ENCODE data around the gene TMIGD1.

TMIGD1 gene

GRCh38 chr17:30292286-30292858 lies 41.5 kb downstream of the TMIGD1 start:
- no peak for DNase-seq (ENCODE audit: extremely low read depth in 1 of 2, low read depth in 1 of 2)

GRCh38 chr17:30291543-30292285 lies 42.1 kb downstream of the TMIGD1 start, which contains the start of gene BLMH:
BLMH (minus strand) TSS chr17:30291944; CDS start chr17:30291819, 125 bp downstream.
- DNase-seq (ENCODE audit: extremely low read depth in 1 of 2, low read depth in 1 of 2), result peak; percentile 54 to 73

GRCh38 chr17:30290696-30291542 lies 42.9 kb downstream of the TMIGD1 start:
- no peak for DNase-seq (ENCODE audit: extremely low read depth in 1 of 2, low read depth in 1 of 2)

- DNase-seq (ENCODE audit: extremely low read depth in 1 of 2, low read depth in 1 of 2), result no peak
These were observed 43.8 kb downstream of the TMIGD1 start for GRCh38 chr17:30290077-30290476.

- no peak for DNase-seq (ENCODE audit: extremely low read depth in 1 of 2, low read depth in 1 of 2)
These were observed 54.7 kb downstream of the TMIGD1 start for GRCh38 chr17:30279156-30279555.

- no peak for DNase-seq (ENCODE audit: extremely low read depth in 1 of 2, low read depth in 1 of 2)
These were observed 55.8 kb downstream of the TMIGD1 start for GRCh38 chr17:30278032-30278431.

GRCh38 chr17:30275911-30276310 lies 57.9 kb downstream of the TMIGD1 start:
- no peak for DNase-seq (ENCODE audit: extremely low read depth in 1 of 2, low read depth in 1 of 2)

- DNase-seq (ENCODE audit: extremely low read depth in 1 of 2, low read depth in 1 of 2), result no peak
These were observed 59.0 kb downstream of the TMIGD1 start for GRCh38 chr17:30274887-30275286.

- DNase-seq (ENCODE audit: extremely low read depth in 1 of 2, low read depth in 1 of 2), result no peak
These were observed 60.5 kb downstream of the TMIGD1 start for GRCh38 chr17:30273373-30273772.

GRCh38 chr17:30271102-30271501 lies 62.8 kb downstream of the TMIGD1 start:
- DNase-seq (ENCODE audit: extremely low read depth in 1 of 2, low read depth in 1 of 2), result no peak

- DNase-seq (ENCODE audit: extremely low read depth in 1 of 2, low read depth in 1 of 2), result no peak
These were observed 66.2 kb downstream of the TMIGD1 start for GRCh38 chr17:30267625-30268024.
